Measurements from ENCODE around the gene MND1. TPM values are rescaled to one million over a fixed set of nuclear protein-coding genes. Genes with fewer than 3 reads are reported as not detected.
"Not testable (repeated sequence)": the region's sequence is repeated elsewhere in the genome, so short reads cannot be mapped to it uniquely, and the experiment has no call there.

MND1 gene
- total and polyA plus RNA-seq, 5 experiments from 2014 or later, result not detected

DNA sequence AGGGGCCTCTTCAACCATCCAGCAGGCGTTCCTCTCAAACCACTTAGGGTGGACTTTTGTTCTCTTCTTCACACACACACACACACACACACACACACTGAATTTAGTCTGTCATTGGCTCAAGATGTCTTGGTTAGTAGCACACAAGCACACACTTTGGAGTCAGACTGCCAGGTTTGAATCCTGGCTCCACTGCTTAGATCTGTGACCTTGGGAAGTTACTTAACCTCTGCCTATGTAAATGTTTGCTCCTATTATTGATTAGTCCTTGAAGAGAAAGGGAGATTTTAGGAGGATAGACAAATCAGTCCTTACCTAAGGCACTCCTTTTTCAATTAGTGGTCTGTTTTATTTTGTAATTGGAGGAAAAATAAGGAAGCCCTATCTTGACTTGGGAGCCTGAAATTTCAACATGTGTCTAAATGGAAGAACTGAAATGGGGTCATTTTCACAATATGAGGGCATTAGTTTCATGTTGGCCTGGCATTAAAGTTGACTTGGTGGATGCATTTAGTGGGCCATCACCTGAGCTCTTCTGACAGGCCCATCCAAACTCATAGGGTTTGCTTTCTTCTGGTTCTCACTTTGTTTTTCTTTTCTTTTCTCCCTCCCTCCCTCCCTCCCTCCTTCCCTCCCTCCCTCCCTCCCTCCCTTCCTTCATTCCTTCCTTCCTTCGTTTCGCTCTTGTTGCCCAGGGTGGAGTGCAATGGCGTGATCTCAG lies 108.3 kb downstream of the MND1 start:
- Mint-ChIP-seq H3K27ac (peak overlapping the region in 3 of 10 donors; percentile 3 to 72 (median 31)), H3K4me3 (no peak overlapping the region), H3K9me3 (no peaks in the 10 kb centered on the region), H3K27me3 (no peaks in the 10 kb centered on the region), H3K4me1 (peaks cover 10 to 34% (median 28%) of the 10 kb centered on the region in 4 donors), H3K36me3 (no peaks in the 10 kb centered on the region)
- DNase-seq (no peak), ATAC-seq (no peak)
- POLR2A ChIA-PET, result no interaction called here

DNA sequence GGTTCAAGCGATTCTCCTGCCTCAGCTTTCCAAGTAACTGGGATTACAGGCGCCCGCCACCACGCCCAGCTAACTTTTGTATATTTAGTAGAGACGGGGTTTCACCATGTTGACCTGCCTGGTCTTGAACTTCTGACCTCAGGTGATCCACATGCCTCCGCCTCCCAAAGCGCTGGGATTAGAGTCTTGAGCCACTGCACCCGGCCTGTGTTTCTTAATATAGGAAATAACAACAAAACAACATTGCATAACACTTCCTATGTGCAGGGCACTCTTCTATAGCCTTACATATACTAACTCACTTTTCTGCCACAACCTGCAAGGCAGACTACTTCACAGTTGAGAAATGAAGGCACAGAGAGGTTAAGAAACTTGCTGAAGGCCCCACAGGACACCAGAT lies 108.9 kb downstream of the MND1 start:
- Mint-ChIP-seq H3K4me3 (no peak overlapping the region), H3K27me3 (no peaks in the 10 kb centered on the region), H3K27ac (peak overlapping the region in 1 of 10 donors; percentile 19), H3K9me3 (no peaks in the 10 kb centered on the region), H3K36me3 (no peaks in the 10 kb centered on the region), H3K4me1 (peaks cover 10 to 31% (median 27%) of the 10 kb centered on the region in 4 donors)
- DNase-seq, result no peak
- POLR2A ChIA-PET, result no interaction called here
- no peak for ATAC-seq

DNA sequence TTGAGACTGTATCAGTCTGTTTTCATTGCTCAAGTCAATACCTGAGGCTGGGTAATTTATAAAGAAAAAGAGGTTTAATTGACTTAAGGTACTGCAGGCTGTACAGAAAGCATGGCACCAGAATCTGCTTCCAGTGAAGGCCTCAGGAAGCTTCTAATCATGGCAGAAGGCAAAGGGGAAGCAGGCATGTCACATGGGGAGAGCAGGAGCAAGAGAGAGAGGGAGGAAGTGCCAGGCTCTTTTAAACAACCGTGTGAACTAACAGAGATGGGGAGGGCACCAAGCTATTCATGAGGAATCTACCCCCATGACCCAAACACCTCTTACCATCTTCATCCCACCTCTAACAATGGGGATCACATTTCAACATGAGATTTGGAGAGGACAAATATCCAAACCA lies 114.5 kb downstream of the MND1 start:
- ATAC-seq, result no peak
- Mint-ChIP-seq H3K4me3 (no peak overlapping the region), H3K4me1 (peaks cover 0 to 10% (median 2%) of the 10 kb centered on the region in 4 donors), H3K27ac (peak overlapping the region in 2 of 10 donors; percentile 11 to 50), H3K27me3 (no peaks in the 10 kb centered on the region), H3K9me3 (no peaks in the 10 kb centered on the region), H3K36me3 (no peaks in the 10 kb centered on the region)
- DNase-seq, result no peak
- POLR2A ChIA-PET, result interaction anchor here (1.3 kb wide), 1 partner anchor 32 kb away, joined by 3 read pairs; no protein-coding TSS in a partner anchor

DNA sequence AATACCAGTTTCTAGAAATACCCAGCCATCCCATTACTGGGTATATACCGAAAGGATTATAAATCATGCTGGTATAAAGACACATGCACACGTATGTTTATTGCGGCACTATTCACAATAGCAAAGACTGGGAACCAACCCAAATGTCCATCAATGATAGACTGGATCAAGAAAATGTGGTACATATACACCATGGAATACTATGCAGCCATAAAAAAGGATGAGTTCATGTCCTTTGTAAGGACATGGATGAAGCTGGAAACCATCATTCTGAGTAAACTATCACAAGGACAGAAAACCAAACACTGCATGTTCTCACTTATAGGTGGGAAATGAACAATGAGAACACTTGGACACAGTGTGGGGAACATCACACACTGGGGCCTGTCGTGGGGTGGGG lies 117.1 kb downstream of the MND1 start:
- H3K4me3 Mint-ChIP-seq, H3K36me3 Mint-ChIP-seq, H3K27me3 Mint-ChIP-seq, H3K9me3 Mint-ChIP-seq, ATAC-seq, H3K27ac Mint-ChIP-seq, POLR2A ChIA-PET, DNase-seq: not testable (repeated sequence)
- H3K4me1 Mint-ChIP-seq, result peaks cover 6 to 27% (median 16%) of the 10 kb centered on the region in 4 donors

DNA sequence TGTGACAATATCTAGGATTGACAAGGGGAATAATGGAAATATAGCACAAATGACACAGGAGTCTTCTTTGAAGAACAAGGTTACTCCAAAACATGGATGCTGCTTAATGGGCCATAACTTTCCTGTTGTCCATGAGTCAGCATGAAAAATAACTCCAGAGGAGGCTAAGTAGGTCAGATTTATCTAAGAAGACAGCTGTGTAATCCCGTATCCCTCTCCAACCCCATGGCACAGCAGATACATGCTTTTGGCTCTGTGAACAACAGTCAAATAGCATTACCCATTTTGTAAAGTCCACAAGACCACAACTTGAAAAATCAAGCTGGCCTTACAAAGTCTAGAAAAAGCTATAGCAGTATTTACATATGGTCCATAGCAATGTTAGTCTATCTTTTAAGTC lies 119.6 kb downstream of the MND1 start:
- Mint-ChIP-seq H3K27ac (peak overlapping the region in 3 of 10 donors; percentile 71 to 97 (median 76)), H3K36me3 (peaks cover 0 to 4% (median 2%) of the 10 kb centered on the region in 3 donors), H3K27me3 (no peaks in the 10 kb centered on the region), H3K4me3 (no peak overlapping the region), H3K4me1 (peaks cover 9 to 33% (median 24%) of the 10 kb centered on the region in 4 donors), H3K9me3 (no peaks in the 10 kb centered on the region)
- POLR2A ChIA-PET, result interaction anchor here (2.9 kb wide), 1 partner anchor 110 kb away, joined by 15 read pairs; no protein-coding TSS in a partner anchor
- ATAC-seq (no peak), DNase-seq (no peak)

Other genes with a start within 250 kb of the MND1 start
- gene TRIM2, start 140.2 kb upstream of the MND1 start, total RNA-seq, result 1 to 10 TPM; 1.1 to 1.8 TPM
- 1 to 10 TPM in 2 of 3 donors, under 1 TPM in 1; 0.71 to 1.7 (median 1.2) TPM for gene TRIM2, start 140.2 kb upstream of the MND1 start, polyA plus RNA-seq
- 10 to 100 TPM; 72.2 to 72.6 TPM for gene TMEM131L, start 121.7 kb downstream of the MND1 start, total RNA-seq
- 10 to 100 TPM; 13.8 to 32.9 (median 26.7) TPM for gene TMEM131L, start 121.7 kb downstream of the MND1 start, polyA plus RNA-seq

Measured in naive thymus-derived CD8-positive, alpha-beta T cell (primary cell).